ENCODE results near the gene ARHGAP42. TPM values are rescaled to one million over a fixed set of nuclear protein-coding genes. Genes with fewer than 3 reads are reported as not detected.
"Not testable (repeated sequence)": the region's sequence is repeated elsewhere in the genome, so short reads cannot be mapped to it uniquely, and the experiment has no call there.

ARHGAP42 gene
- total RNA-seq, 1 donor from 2014 or later = 25.3 TPM

GRCh38 chr11:100740440-100740839, 53.4 kb downstream of the ARHGAP42 start:
- Mint-ChIP-seq H3K27ac (peak overlapping the region; percentile 82), H3K27me3 (no peaks in the 10 kb centered on the region), H3K4me3 (ENCODE audit: low read depth) (no peak overlapping the region), H3K9me3 (ENCODE audit: low read depth) (peaks cover 2% of the 10 kb centered on the region), H3K4me1 (ENCODE audit: low read depth) (peaks cover 37% of the 10 kb centered on the region), H3K36me3 (ENCODE audit: insufficient read depth) (peaks cover 5% of the 10 kb centered on the region)
- TF ChIP-seq, protein P1, sequence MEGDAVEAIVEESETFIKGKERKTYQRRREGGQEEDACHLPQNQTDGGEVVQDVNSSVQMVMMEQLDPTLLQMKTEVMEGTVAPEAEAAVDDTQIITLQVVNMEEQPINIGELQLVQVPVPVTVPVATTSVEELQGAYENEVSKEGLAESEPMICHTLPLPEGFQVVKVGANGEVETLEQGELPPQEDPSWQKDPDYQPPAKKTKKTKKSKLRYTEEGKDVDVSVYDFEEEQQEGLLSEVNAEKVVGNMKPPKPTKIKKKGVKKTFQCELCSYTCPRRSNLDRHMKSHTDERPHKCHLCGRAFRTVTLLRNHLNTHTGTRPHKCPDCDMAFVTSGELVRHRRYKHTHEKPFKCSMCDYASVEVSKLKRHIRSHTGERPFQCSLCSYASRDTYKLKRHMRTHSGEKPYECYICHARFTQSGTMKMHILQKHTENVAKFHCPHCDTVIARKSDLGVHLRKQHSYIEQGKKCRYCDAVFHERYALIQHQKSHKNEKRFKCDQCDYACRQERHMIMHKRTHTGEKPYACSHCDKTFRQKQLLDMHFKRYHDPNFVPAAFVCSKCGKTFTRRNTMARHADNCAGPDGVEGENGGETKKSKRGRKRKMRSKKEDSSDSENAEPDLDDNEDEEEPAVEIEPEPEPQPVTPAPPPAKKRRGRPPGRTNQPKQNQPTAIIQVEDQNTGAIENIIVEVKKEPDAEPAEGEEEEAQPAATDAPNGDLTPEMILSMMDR (IDR thresholded peaks at IDR 0.05; ENCODE audit: unreplicated experiment) = no peak
- DNase-seq (ENCODE audit: low spot score, unreplicated experiment) = no peak

- H3K27ac Mint-ChIP-seq = no peak overlapping the region
- H3K4me3 Mint-ChIP-seq (ENCODE audit: low read depth) = no peak overlapping the region
- H3K36me3 Mint-ChIP-seq (ENCODE audit: insufficient read depth) = peaks cover 4% of the 10 kb centered on the region
- no peak for DNase-seq (ENCODE audit: low spot score, unreplicated experiment)
- H3K4me1 Mint-ChIP-seq (ENCODE audit: low read depth) = peaks cover 37% of the 10 kb centered on the region
- no peaks in the 10 kb centered on the region for H3K27me3 Mint-ChIP-seq
- TF ChIP-seq, protein P1 (IDR thresholded peaks at IDR 0.05; ENCODE audit: unreplicated experiment) = no peak
- no peaks in the 10 kb centered on the region for H3K9me3 Mint-ChIP-seq (ENCODE audit: low read depth)
Measured at GRCh38 chr11:100741866-100742625, 55.0 kb downstream of the ARHGAP42 start.

GRCh38 chr11:100746448-100746847, 59.4 kb downstream of the ARHGAP42 start:
- peaks cover 18% of the 10 kb centered on the region for H3K9me3 Mint-ChIP-seq (ENCODE audit: low read depth)
- no peak overlapping the region for H3K27ac Mint-ChIP-seq
- peaks cover 8% of the 10 kb centered on the region for H3K4me1 Mint-ChIP-seq (ENCODE audit: low read depth)
- TF ChIP-seq, protein P1 (IDR thresholded peaks at IDR 0.05; ENCODE audit: unreplicated experiment) = no peak
- DNase-seq (ENCODE audit: low spot score, unreplicated experiment) = no peak
- no peak overlapping the region for H3K4me3 Mint-ChIP-seq (ENCODE audit: low read depth)
- H3K36me3 Mint-ChIP-seq (ENCODE audit: insufficient read depth) = peaks cover 17% of the 10 kb centered on the region
- H3K27me3 Mint-ChIP-seq = no peaks in the 10 kb centered on the region

GRCh38 chr11:100748153-100748552, 61.1 kb downstream of the ARHGAP42 start:
- H3K27ac Mint-ChIP-seq = no peak overlapping the region
- no peak overlapping the region for H3K4me3 Mint-ChIP-seq (ENCODE audit: low read depth)
- no peak for DNase-seq (ENCODE audit: low spot score, unreplicated experiment)
- peaks cover 7% of the 10 kb centered on the region for H3K4me1 Mint-ChIP-seq (ENCODE audit: low read depth)
- TF ChIP-seq, protein P1 (IDR thresholded peaks at IDR 0.05; ENCODE audit: unreplicated experiment) = no peak
- H3K27me3 Mint-ChIP-seq = no peaks in the 10 kb centered on the region
- peaks cover 18% of the 10 kb centered on the region for H3K9me3 Mint-ChIP-seq (ENCODE audit: low read depth)
- peaks cover 17% of the 10 kb centered on the region for H3K36me3 Mint-ChIP-seq (ENCODE audit: insufficient read depth)

GRCh38 chr11:100749887-100750565, 62.9 kb downstream of the ARHGAP42 start:
- not testable (repeated sequence) for DNase-seq (ENCODE audit: low spot score, unreplicated experiment); H3K27ac Mint-ChIP-seq; H3K27me3 Mint-ChIP-seq; H3K4me3 Mint-ChIP-seq (ENCODE audit: low read depth)
- Mint-ChIP-seq H3K36me3 (ENCODE audit: insufficient read depth) (peaks cover 15% of the 10 kb centered on the region), H3K4me1 (ENCODE audit: low read depth) (peaks cover 15% of the 10 kb centered on the region), H3K9me3 (ENCODE audit: low read depth) (peaks cover 18% of the 10 kb centered on the region)

DNA sequence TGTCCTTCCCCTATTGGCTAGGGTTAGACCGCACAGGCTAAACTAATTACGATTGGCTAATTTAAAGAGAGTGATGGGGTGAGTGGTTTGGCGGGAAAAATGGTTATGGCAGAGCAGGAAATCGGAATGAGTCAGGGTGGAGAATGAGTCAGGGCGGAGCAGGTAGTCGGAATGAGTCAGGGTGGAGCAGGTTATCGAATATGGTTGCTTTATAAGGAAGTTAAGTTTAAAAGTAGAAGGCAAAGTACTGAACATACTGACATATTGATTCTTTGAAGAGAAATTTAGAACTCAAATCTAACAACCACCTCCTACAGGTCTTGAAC, 63.4 kb downstream of the ARHGAP42 start:
- not testable (repeated sequence) for H3K4me3 Mint-ChIP-seq (ENCODE audit: low read depth)

More for the DNA sequence above, 63.4 kb downstream of the ARHGAP42 start:
- H3K27ac Mint-ChIP-seq; DNase-seq (ENCODE audit: low spot score, unreplicated experiment); H3K27me3 Mint-ChIP-seq: not testable (repeated sequence)
- Mint-ChIP-seq H3K9me3 (ENCODE audit: low read depth) (peaks cover 18% of the 10 kb centered on the region), H3K36me3 (ENCODE audit: insufficient read depth) (peaks cover 15% of the 10 kb centered on the region), H3K4me1 (ENCODE audit: low read depth) (peaks cover 15% of the 10 kb centered on the region)
